NCI-H774 (cell line): Measurements from ENCODE around the gene SLC2A1.
"Not testable (repeated sequence)": the region's sequence is repeated elsewhere in the genome, so short reads cannot be mapped to it uniquely, and the experiment has no call there.

Source experiments
- DNase-seq: peaks from one replicate; lab custom pipeline; 2025; lab: John Stamatoyannopoulos, UW

The SLC2A1 gene

GRCh38 chr1:42928859-42929258 lies 29.8 kb downstream of the SLC2A1 start:
- no peak for DNase-seq

GRCh38 chr1:42927920-42928505 lies 30.7 kb downstream of the SLC2A1 start:
- no peak for DNase-seq

GRCh38 chr1:42927274-42927841 lies 31.3 kb downstream of the SLC2A1 start:
- no peak for DNase-seq

- no peak for DNase-seq
Observed at GRCh38 chr1:42926879-42927242, 31.8 kb downstream of the SLC2A1 start.

- DNase-seq = no peak
Observed at GRCh38 chr1:42926235-42926878, 32.3 kb downstream of the SLC2A1 start.

GRCh38 chr1:42924851-42925760 lies 33.6 kb downstream of the SLC2A1 start:
- DNase-seq = peak; percentile 40

GRCh38 chr1:42924082-42924850 lies 34.4 kb downstream of the SLC2A1 start:
- peak; percentile 98 for DNase-seq

GRCh38 chr1:42923367-42924081 lies 35.1 kb downstream of the SLC2A1 start:
- DNase-seq = no peak

- DNase-seq = peak; percentile 78
Observed at GRCh38 chr1:42922687-42923366, 35.8 kb downstream of the SLC2A1 start.

- DNase-seq = no peak
Observed at GRCh38 chr1:42921769-42922168, 36.9 kb downstream of the SLC2A1 start.

- not testable (repeated sequence) for DNase-seq
Observed at GRCh38 chr1:42919651-42920050, 39.0 kb downstream of the SLC2A1 start.

GRCh38 chr1:42917241-42917495 lies 41.5 kb downstream of the SLC2A1 start:
- no peak for DNase-seq

GRCh38 chr1:42915456-42915855 lies 43.2 kb downstream of the SLC2A1 start:
- no peak for DNase-seq

- no peak for DNase-seq
Observed at GRCh38 chr1:42914092-42914627, 44.5 kb downstream of the SLC2A1 start.

- peak; percentile 73 for DNase-seq
Observed at GRCh38 chr1:42913426-42914091, 45.1 kb downstream of the SLC2A1 start.

- DNase-seq = no peak
Observed at GRCh38 chr1:42910985-42911384, 47.7 kb downstream of the SLC2A1 start.

GRCh38 chr1:42908046-42908445 lies 50.6 kb downstream of the SLC2A1 start:
- no peak for DNase-seq

GRCh38 chr1:42904434-42904833 lies 54.2 kb downstream of the SLC2A1 start:
- no peak for DNase-seq

GRCh38 chr1:42899960-42900359 lies 58.7 kb downstream of the SLC2A1 start:
- DNase-seq = not testable (repeated sequence)
